CD14-positive monocyte (primary cell): Measurements from ENCODE around the gene PTPRE. TPM values are rescaled to one million over a fixed set of nuclear protein-coding genes. Genes with fewer than 3 reads are reported as not detected.

ENCODE experiments used
- DNase-seq, 3 donors: peaks; one replicate each; pipeline ENCODE4 v3.0.0-alpha.2; 2011 to 2022
- H2AFZ ChIP-seq: 2 replicates; pipeline ENCODE4 v1.6.0; 2012; ENCODE audit warnings: mild to moderate bottlenecking, low read depth, low read length, inconsistent platforms; ENCODE audit not compliant: insufficient read depth, poor library complexity, severe bottlenecking
- H3K27ac ChIP-seq, 2 donors: 1 replicate in 1 of 2; 2 replicates in 1 of 2; pipeline ENCODE4 v1.5.1; 2012 to 2013; ENCODE audit warnings: low read length in 2 of 2, control low read depth in 1 of 2, inconsistent platforms in 1 of 2, low read depth in 1 of 2, mild to moderate bottlenecking in 1 of 2
- H3K27me3 ChIP-seq, 2 donors: one replicate each; pipeline versions ENCODE4 v1.6.0 to v1.6.1; 2011 to 2013; ENCODE audit warnings: low read length in 2 of 2; ENCODE audit not compliant: control insufficient read depth in 2 of 2, insufficient read depth in 2 of 2
- H3K36me3 ChIP-seq, 2 donors: replicated peaks in 1 of 2; 1 replicate in 1 of 2; 2 replicates in 1 of 2; pipeline versions ENCODE4 v1.5.1 to v1.6.1; 2012 to 2013; ENCODE audit warnings: low read length in 2 of 2, control low read depth in 1 of 2, inconsistent platforms in 1 of 2, mild to moderate bottlenecking in 1 of 2; ENCODE audit not compliant: insufficient read depth in 2 of 2, control insufficient read depth in 1 of 2
- H3K4me1 ChIP-seq, 2 donors: 1 replicate in 1 of 2; 2 replicates in 1 of 2; pipeline versions ENCODE4 v1.5.1 to v1.6.1; 2012 to 2013; ENCODE audit warnings: low read length in 2 of 2, control low read depth in 1 of 2, inconsistent platforms in 1 of 2, mild to moderate bottlenecking in 1 of 2, moderate library complexity in 1 of 2; ENCODE audit not compliant: insufficient read depth in 2 of 2, control insufficient read depth in 1 of 2
- H3K4me2 ChIP-seq: replicated peaks from 2 replicates; pipeline ENCODE3; 2012; ENCODE audit warnings: low read length, moderate library complexity, mild to moderate bottlenecking; ENCODE audit not compliant: poor library complexity, severe bottlenecking; ENCODE audit errors: extremely low read depth
- H3K4me3 ChIP-seq, 3 experiments: fragments of 200-600 bp in 1 of 3; sonication (generic) in 1 of 3; replicated peaks in 1 of 3; 1 replicate in 2 of 3; 2 replicates in 1 of 3; pipeline ENCODE4 v1.5.1; 2011 to 2013; ENCODE audit warnings: low read length in 3 of 3, mild to moderate bottlenecking in 3 of 3, control low read depth in 2 of 3, low read depth in 2 of 3, inconsistent platforms in 1 of 3, moderate library complexity in 1 of 3
- H3K79me2 ChIP-seq: 2 replicates; pipeline ENCODE4 v1.6.0; 2012; ENCODE audit warnings: mild to moderate bottlenecking, control low read depth, inconsistent platforms, low read length, moderate library complexity; ENCODE audit not compliant: insufficient read depth
- H3K9ac ChIP-seq: 2 replicates; pipeline ENCODE4 v1.6.0; 2017; ENCODE audit warnings: low read length, mild to moderate bottlenecking; ENCODE audit not compliant: insufficient read depth, poor library complexity, severe bottlenecking
- H3K9me3 ChIP-seq, 2 donors: replicated peaks in 1 of 2; 1 replicate in 1 of 2; 2 replicates in 1 of 2; pipeline versions ENCODE4 v1.5.1 to v1.6.1; 2012 to 2013; ENCODE audit warnings: low read length in 2 of 2, control low read depth in 1 of 2; ENCODE audit not compliant: control insufficient read depth in 1 of 2, insufficient read depth in 1 of 2
- H4K20me1 ChIP-seq: 2 replicates; pipeline ENCODE4 v1.6.0; 2012; ENCODE audit warnings: mild to moderate bottlenecking, low read length, control low read depth, moderate library complexity; ENCODE audit not compliant: insufficient read depth
- H3K27ac Mint-ChIP-seq, 7 donors: one replicate each; pipeline ENCODE4 v1.8.0; 2020; ENCODE audit warnings: mild to moderate bottlenecking in 7 of 7, mixed read lengths in 7 of 7, moderate library complexity in 6 of 7, inconsistent platforms in 2 of 7
- H3K27me3 Mint-ChIP-seq, 3 donors: one replicate each; pipeline ENCODE4 v1.8.0; 2021 to 2022; ENCODE audit warnings: low read depth in 3 of 3, mild to moderate bottlenecking in 3 of 3, mixed read lengths in 3 of 3, moderate library complexity in 3 of 3, inconsistent platforms in 1 of 3
- H3K36me3 Mint-ChIP-seq, 2 donors: one replicate each; pipeline ENCODE4 v1.8.0; 2020; ENCODE audit warnings: mixed read lengths in 2 of 2, inconsistent platforms in 1 of 2, mild to moderate bottlenecking in 1 of 2
- H3K4me1 Mint-ChIP-seq: one replicate; pipeline ENCODE4 v1.8.0; 2020; ENCODE audit warnings: mild to moderate bottlenecking, mixed read lengths
- H3K4me3 Mint-ChIP-seq, 2 donors: one replicate each; pipeline ENCODE4 v1.8.0; 2020; ENCODE audit warnings: mild to moderate bottlenecking in 2 of 2, mixed read lengths in 2 of 2, moderate library complexity in 1 of 2
- H3K9me3 Mint-ChIP-seq, 7 donors: one replicate each; pipeline ENCODE4 v1.8.0; 2020 to 2022; ENCODE audit warnings: mixed read lengths in 7 of 7, mild to moderate bottlenecking in 6 of 7, moderate library complexity in 6 of 7, inconsistent platforms in 2 of 7
- CTCF ChIP-seq: fragments of 200-600 bp; IDR thresholded peaks from one replicate; pipeline ENCODE4 v1.8.0; 2022; ENCODE audit warnings: antibody characterized with exemption, mild to moderate bottlenecking
- WGBS: methylation state at CpG from one replicate; pipeline ENCODE4 v1.1.5; 2013; ENCODE audit warnings: missing lambda C conversion rate; ENCODE audit not compliant: insufficient coverage; 5-methylcytosine and 5-hydroxymethylcytosine counted together
- intact Hi-C, 2 donors: fragments of 100-400 bp; cut with micrococcal nuclease; formaldehyde crosslinking; loops; one replicate each; pipeline versions ENCODE4 v1.15.0 to v1.15.1; 2023
- polyA plus RNA-seq, 3 donors: library from polyadenylated mRNA; depleted of rRNA in 1 of 3; unstranded in 2 of 3; stranded (reverse) in 1 of 3; fragments of 300-500 nt in 2 of 3; fragments of >200 nt in 1 of 3; fragmentation: Illumina TruSeq in 2 of 3; gene quantifications; 1 replicate in 2 of 3; 2 replicates in 1 of 3; pipeline ENCODE4 v1.2.3, GENCODE V29; 2012 to 2021

The PTPRE gene
- polyA plus RNA-seq, 3 donors = 95.2 to 271 (median 125) TPM

- Histone ChIP-seq H4K20me1 (peaks cover 76% of the 10 kb centered on the region), H3K4me3 (no peak overlapping the region), H3K36me3 (peaks cover 13 to 36% of the 10 kb centered on the region in 2 donors), H3K27ac (no peak overlapping the region), H3K79me2 (no peaks in the 10 kb centered on the region), H3K4me2 (no peak overlapping the region), H3K9me3 (no peaks in the 10 kb centered on the region), H2AFZ (no peak overlapping the region), H3K27me3 (no peaks in the 10 kb centered on the region), H3K4me1 (peaks cover 0 to 6% of the 10 kb centered on the region in 2 donors), H3K9ac (no peak overlapping the region)
- Mint-ChIP-seq H3K4me1 (peaks cover 9% of the 10 kb centered on the region), H3K27ac (peak overlapping the region in 3 of 7 donors; percentile 2 to 45 (median 23)), H3K27me3 (peaks cover 0 to 5% (median 0%) of the 10 kb centered on the region in 3 donors), H3K4me3 (no peak overlapping the region), H3K36me3 (peaks cover 35 to 50% of the 10 kb centered on the region in 2 donors), H3K9me3 (no peaks in the 10 kb centered on the region)
- DNase-seq = no peak
- intact Hi-C loops = no loop called here
- 95% methylated on average over 3 of the region's 5 CpGs for WGBS
- no peak for TF ChIP-seq CTCF
Measured at GRCh38 chr10:128032466-128032865, 125.6 kb downstream of the PTPRE start.

GRCh38 chr10:128035557-128035973, 128.7 kb downstream of the PTPRE start:
- Histone ChIP-seq H3K4me1 (peaks cover 0 to 6% of the 10 kb centered on the region in 2 donors), H3K36me3 (peaks cover 0 to 6% of the 10 kb centered on the region in 2 donors), H3K27me3 (no peaks in the 10 kb centered on the region), H4K20me1 (peaks cover 57% of the 10 kb centered on the region), H3K9ac (no peak overlapping the region), H2AFZ (no peak overlapping the region), H3K27ac (no peak overlapping the region), H3K9me3 (no peaks in the 10 kb centered on the region), H3K4me3 (no peak overlapping the region), H3K79me2 (peaks cover 5% of the 10 kb centered on the region), H3K4me2 (no peak overlapping the region)
- intact Hi-C loops = loop anchor here (1.0 to 5.0 kb wide), 3 partner anchors 34 to 117 kb away; no protein-coding TSS in a partner anchor
- WGBS = 59% methylated on average over 4 of the region's 5 CpGs
- Mint-ChIP-seq H3K4me1 (peaks cover 16% of the 10 kb centered on the region), H3K4me3 (no peak overlapping the region), H3K36me3 (peaks cover 26 to 31% of the 10 kb centered on the region in 2 donors), H3K9me3 (peaks cover 0 to 2% (median 0%) of the 10 kb centered on the region in 7 donors), H3K27ac (peak overlapping the region in 4 of 7 donors; percentile 56 to 76 (median 67)), H3K27me3 (peaks cover 0 to 5% (median 0%) of the 10 kb centered on the region in 3 donors)
- DNase-seq = peak; percentile 55 to 69 (median 66)
- TF ChIP-seq CTCF = peak; percentile 95
